ENCODE results near the gene GPR176. TPM values are rescaled to one million over a fixed set of nuclear protein-coding genes. Genes with fewer than 3 reads are reported as not detected.

Gene GPR176
- total and polyA plus RNA-seq, 8 donors, result 0.16 to 6.8 (median 0.81) TPM

DNA sequence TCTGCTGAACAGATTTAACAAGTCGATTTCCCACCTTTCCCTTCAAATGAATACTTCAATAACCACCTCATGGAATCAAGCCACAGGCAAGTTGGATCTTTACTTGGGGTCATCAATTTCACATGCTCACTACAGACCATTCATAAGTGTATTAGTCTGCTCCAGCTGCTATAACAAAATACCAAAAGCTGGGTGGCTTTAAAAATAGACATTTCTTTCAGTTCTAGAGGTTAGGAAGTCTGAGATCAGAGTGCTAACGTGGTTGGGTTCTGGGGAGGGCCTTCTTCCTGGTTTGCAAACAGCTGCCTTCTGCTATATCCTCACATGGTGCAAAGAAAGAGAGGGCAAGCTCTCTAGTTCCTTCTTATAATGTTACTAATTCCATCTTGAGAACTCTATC, 5.1 kb downstream of the GPR176 start:
- DNase-seq, result no peak
- WGBS, 2 donors, result 75 to 80% methylated on average over 2 of the region's 2 CpGs
- TF ChIP-seq, protein P1, sequence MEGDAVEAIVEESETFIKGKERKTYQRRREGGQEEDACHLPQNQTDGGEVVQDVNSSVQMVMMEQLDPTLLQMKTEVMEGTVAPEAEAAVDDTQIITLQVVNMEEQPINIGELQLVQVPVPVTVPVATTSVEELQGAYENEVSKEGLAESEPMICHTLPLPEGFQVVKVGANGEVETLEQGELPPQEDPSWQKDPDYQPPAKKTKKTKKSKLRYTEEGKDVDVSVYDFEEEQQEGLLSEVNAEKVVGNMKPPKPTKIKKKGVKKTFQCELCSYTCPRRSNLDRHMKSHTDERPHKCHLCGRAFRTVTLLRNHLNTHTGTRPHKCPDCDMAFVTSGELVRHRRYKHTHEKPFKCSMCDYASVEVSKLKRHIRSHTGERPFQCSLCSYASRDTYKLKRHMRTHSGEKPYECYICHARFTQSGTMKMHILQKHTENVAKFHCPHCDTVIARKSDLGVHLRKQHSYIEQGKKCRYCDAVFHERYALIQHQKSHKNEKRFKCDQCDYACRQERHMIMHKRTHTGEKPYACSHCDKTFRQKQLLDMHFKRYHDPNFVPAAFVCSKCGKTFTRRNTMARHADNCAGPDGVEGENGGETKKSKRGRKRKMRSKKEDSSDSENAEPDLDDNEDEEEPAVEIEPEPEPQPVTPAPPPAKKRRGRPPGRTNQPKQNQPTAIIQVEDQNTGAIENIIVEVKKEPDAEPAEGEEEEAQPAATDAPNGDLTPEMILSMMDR (IDR thresholded peaks at IDR 0.05), result no peak
- intact Hi-C loops (cut with DNase I), result no loop called here
- no peak overlapping the region for H3K4me3 ChIP-seq
- peaks cover 0 to 6% (median 0%) of the 10 kb centered on the region in 4 donors for H3K27me3 ChIP-seq
- ATAC-seq, result no peak
- H3K9me3 ChIP-seq, result no peaks in the 10 kb centered on the region
- H3K36me3 ChIP-seq, result no peaks in the 10 kb centered on the region
- no peak for FAIRE-seq
- H3K27ac ChIP-seq, result no peak overlapping the region
- H3K4me1 ChIP-seq, result peaks cover 3 to 6% (median 3%) of the 10 kb centered on the region in 3 donors

DNA sequence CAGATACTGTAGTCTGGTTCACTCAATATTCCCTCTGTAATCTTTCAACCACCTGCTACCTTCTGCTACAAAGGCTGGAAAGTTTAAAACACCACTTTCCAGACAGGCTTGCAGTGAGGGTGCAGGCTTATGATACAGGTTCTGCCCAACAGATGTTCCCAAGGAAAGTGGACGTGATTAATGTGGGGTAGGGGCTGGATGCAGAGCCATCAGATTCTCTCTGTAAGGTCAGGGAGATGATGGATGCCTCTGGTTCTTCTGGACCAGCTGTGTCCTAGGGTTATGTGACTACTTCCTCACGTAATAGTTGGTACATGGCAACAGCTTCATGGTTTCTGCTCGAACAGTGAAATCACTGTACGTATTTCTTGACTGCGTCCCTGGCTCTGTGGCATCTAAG, 11.1 kb downstream of the GPR176 start:
- Histone ChIP-seq H3K4me1 (no peaks in the 10 kb centered on the region), H3K9me3 (no peaks in the 10 kb centered on the region), H3K4me3 (no peak overlapping the region), H3K27me3 (no peaks in the 10 kb centered on the region), H3K36me3 (no peaks in the 10 kb centered on the region), H3K27ac (no peak overlapping the region)
- no peak for DNase-seq
- ATAC-seq, result no peak
- FAIRE-seq, result no peak
- WGBS, 2 donors, result 70 to 86% methylated on average over 5 of the region's 5 CpGs
- intact Hi-C loops (cut with DNase I), result no loop called here
- TF ChIP-seq, protein P1 (IDR thresholded peaks at IDR 0.05), result no peak

GRCh38 chr15:39908186-39908585, 11.9 kb downstream of the GPR176 start:
- Histone ChIP-seq H3K27ac (no peak overlapping the region), H3K4me1 (no peaks in the 10 kb centered on the region), H3K4me3 (no peak overlapping the region), H3K27me3 (no peaks in the 10 kb centered on the region), H3K36me3 (no peaks in the 10 kb centered on the region), H3K9me3 (no peaks in the 10 kb centered on the region)
- TF ChIP-seq, protein P1 (IDR thresholded peaks at IDR 0.05), result no peak
- intact Hi-C loops (cut with DNase I), result no loop called here
- no peak for DNase-seq
- WGBS, 2 donors, result 46 to 50% methylated on average over 1 of the region's 1 CpG
- FAIRE-seq, result no peak
- no peak for ATAC-seq

- Histone ChIP-seq H3K36me3 (no peaks in the 10 kb centered on the region), H3K27ac (no peak overlapping the region), H3K9me3 (no peaks in the 10 kb centered on the region), H3K4me1 (no peaks in the 10 kb centered on the region), H3K4me3 (no peak overlapping the region), H3K27me3 (no peaks in the 10 kb centered on the region)
- TF ChIP-seq, protein P1 (IDR thresholded peaks at IDR 0.05), result no peak
- intact Hi-C loops (cut with DNase I), result no loop called here
- ATAC-seq (no peak), FAIRE-seq (no peak), DNase-seq (no peak)
- 71 to 78% methylated on average over 3 of the region's 3 CpGs for WGBS, 2 donors
Observed at GRCh38 chr15:39907216-39907615, 12.8 kb downstream of the GPR176 start.

DNA sequence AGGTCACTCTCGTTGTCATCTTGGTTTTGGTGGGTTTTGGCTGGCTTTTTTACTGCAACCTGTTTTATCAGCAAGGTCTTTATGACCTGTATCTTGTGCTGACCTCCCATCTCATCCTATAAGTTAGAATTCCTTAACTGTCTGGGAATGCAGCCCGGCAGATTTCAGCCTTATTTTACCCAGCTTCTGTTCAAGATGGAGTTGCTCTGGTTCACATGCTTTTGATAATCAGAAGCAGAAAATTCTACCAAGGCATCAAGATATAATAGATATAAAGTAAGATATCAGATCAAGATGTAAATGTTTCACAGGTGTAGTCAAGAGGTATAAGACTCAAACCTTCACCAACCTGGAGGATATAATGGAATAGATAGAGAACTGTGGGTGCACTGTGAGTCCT, 16.0 kb downstream of the GPR176 start:
- WGBS, 2 donors, result 73 to 83% methylated on average over 2 of the region's 2 CpGs
- ATAC-seq (no peak), FAIRE-seq (no peak), DNase-seq (no peak)
- Histone ChIP-seq H3K4me3 (no peak overlapping the region), H3K36me3 (no peaks in the 10 kb centered on the region), H3K27ac (no peak overlapping the region), H3K4me1 (no peaks in the 10 kb centered on the region), H3K9me3 (no peaks in the 10 kb centered on the region), H3K27me3 (no peaks in the 10 kb centered on the region)
- intact Hi-C loops (cut with DNase I), result no loop called here
- TF ChIP-seq, protein P1 (IDR thresholded peaks at IDR 0.05), result no peak
